CD4-positive, alpha-beta T cell treated with Interleukin-4 for 4 hours (primary cell): ENCODE data around the gene ZFP90.

ENCODE experiments used
- DNase-seq: peaks from one replicate; pipeline ENCODE4 v3.0.0-alpha.2; 2020

The ZFP90 gene

GRCh38 chr16:68592466-68593337, 53.6 kb downstream of the ZFP90 start:
- DNase-seq: peak; percentile 28

- no peak for DNase-seq
Measured at GRCh38 chr16:68596266-68596665, 57.2 kb downstream of the ZFP90 start.

- no peak for DNase-seq
Measured at GRCh38 chr16:68599586-68599985, 60.5 kb downstream of the ZFP90 start.

GRCh38 chr16:68605746-68606145, 66.7 kb downstream of the ZFP90 start:
- DNase-seq: no peak

GRCh38 chr16:68607443-68607842, 68.4 kb downstream of the ZFP90 start:
- no peak for DNase-seq

- DNase-seq: no peak
Measured at GRCh38 chr16:68608330-68608729, 69.2 kb downstream of the ZFP90 start.

- no peak for DNase-seq
Measured at GRCh38 chr16:68612996-68613395, 73.9 kb downstream of the ZFP90 start.

- DNase-seq: no peak
Measured at GRCh38 chr16:68617734-68618133, 78.6 kb downstream of the ZFP90 start.
